OCI-LY1 (cell line): ENCODE results near the gene YAP1.

ENCODE experiments used
- EZH2 ChIP-seq: fragments of 200-600 bp; sonication (generic), shearing (Covaris generic); IDR thresholded peaks from 2 replicates; pipeline ENCODE4 v1.8.0; 2017; ENCODE audit warnings: borderline replicate concordance, mixed run types, mild to moderate bottlenecking, antibody characterized with exemption, low read length, moderate library complexity, mixed read lengths
- TF ChIP-seq, protein P1 (sequence below): fragments of 200-600 bp; sonication (generic), shearing (Covaris generic); IDR thresholded peaks from 2 replicates; pipeline ENCODE4 v1.5.1; 2017; ENCODE audit warnings: mild to moderate bottlenecking, antibody characterized with exemption, low read length, moderate library complexity, mixed read lengths

DNA sequence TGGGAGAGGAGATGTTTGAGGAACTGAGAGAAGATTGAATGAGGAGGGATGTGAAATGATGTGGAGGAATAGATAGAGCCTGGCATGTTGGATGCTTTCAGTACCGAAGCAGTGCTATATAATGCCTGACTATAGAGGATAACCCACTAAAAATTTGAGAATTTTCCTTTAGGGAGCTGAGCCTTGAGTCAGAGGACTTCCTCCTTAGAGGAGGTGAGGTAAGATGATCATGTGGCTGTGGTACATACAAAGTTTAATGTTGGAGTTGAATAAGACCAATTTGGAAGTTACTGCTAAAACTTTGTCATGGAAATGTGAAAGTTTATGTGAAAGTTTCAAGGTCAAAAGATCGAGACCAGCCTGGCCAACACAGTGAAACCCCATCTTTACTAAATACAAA is 66.9 kb downstream of the YAP1 start:
- TF ChIP-seq, protein P1, sequence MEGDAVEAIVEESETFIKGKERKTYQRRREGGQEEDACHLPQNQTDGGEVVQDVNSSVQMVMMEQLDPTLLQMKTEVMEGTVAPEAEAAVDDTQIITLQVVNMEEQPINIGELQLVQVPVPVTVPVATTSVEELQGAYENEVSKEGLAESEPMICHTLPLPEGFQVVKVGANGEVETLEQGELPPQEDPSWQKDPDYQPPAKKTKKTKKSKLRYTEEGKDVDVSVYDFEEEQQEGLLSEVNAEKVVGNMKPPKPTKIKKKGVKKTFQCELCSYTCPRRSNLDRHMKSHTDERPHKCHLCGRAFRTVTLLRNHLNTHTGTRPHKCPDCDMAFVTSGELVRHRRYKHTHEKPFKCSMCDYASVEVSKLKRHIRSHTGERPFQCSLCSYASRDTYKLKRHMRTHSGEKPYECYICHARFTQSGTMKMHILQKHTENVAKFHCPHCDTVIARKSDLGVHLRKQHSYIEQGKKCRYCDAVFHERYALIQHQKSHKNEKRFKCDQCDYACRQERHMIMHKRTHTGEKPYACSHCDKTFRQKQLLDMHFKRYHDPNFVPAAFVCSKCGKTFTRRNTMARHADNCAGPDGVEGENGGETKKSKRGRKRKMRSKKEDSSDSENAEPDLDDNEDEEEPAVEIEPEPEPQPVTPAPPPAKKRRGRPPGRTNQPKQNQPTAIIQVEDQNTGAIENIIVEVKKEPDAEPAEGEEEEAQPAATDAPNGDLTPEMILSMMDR: no peak
- TF ChIP-seq EZH2: no peak
